HEK293 (cell line): Measurements from ENCODE around the gene CNGA4.

ENCODE experiments used
- CTCF ChIP-seq: fragments of 450-650 bp; formaldehyde crosslinking; IDR thresholded peaks from 2 replicates; pipeline ENCODE4 v1.5.1; 2016; ENCODE audit warnings: missing biosample characterization, missing genetic modification characterization
- PRDM1 ChIP-seq: fragments of 450-650 bp; formaldehyde crosslinking; IDR thresholded peaks from 2 replicates; pipeline ENCODE4; 2016; ENCODE audit warnings: missing biosample characterization, missing genetic modification characterization
- ZNF184 ChIP-seq: fragments of 450-650 bp; IDR thresholded peaks from 2 replicates; pipeline ENCODE4 v1.5.1; 2018; ENCODE audit warnings: missing biosample characterization, mild to moderate bottlenecking, missing genetic modification characterization
- ZNF423 ChIP-seq: fragments of 450-650 bp; formaldehyde crosslinking; IDR thresholded peaks from 2 replicates; pipeline ENCODE4 v1.5.1; 2016; ENCODE audit warnings: missing biosample characterization, missing genetic modification characterization
- ZNF514 ChIP-seq: fragments of 450-650 bp; formaldehyde crosslinking; IDR thresholded peaks from 2 replicates; pipeline ENCODE4 v1.5.1; 2016; ENCODE audit warnings: missing biosample characterization, missing genetic modification characterization
- ZNF561 ChIP-seq: fragments of 450-650 bp; IDR thresholded peaks from 2 replicates; pipeline ENCODE4 v1.5.1; 2018; ENCODE audit warnings: missing biosample characterization, missing genetic modification characterization, borderline replicate concordance
- ZNF658 ChIP-seq: fragments of 450-650 bp; formaldehyde crosslinking; IDR thresholded peaks from 2 replicates; pipeline ENCODE4; 2016; ENCODE audit warnings: missing biosample characterization, missing genetic modification characterization
- ZSCAN23 ChIP-seq: fragments of 450-650 bp; formaldehyde crosslinking; IDR thresholded peaks from 2 replicates; pipeline ENCODE4 v1.5.1; 2016; ENCODE audit warnings: missing biosample characterization, missing genetic modification characterization

DNA sequence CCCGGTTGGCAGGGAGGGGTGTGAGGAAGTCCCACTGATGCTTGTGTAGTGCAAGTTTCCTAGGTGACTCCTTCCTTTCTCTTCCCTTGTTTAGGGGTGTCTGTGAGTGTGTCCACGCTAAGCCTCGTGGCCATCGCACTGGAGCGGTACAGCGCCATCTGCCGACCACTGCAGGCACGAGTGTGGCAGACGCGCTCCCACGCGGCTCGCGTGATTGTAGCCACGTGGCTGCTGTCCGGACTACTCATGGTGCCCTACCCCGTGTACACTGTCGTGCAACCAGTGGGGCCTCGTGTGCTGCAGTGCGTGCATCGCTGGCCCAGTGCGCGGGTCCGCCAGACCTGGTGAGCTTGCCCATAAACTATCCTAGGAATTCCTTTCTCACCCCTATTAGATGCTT is 31.1 kb downstream of the CNGA4 start:
- TF ChIP-seq CTCF (tag by site-specific recombination) (no peak), ZNF184 (tag by site-specific recombination) (no peak), PRDM1 (tag by site-specific recombination) (no peak), ZNF561 (tag by site-specific recombination) (no peak), ZNF423 (no peak), ZNF658 (tag by site-specific recombination) (no peak), ZSCAN23 (tag by site-specific recombination) (no peak), ZNF514 (tag by site-specific recombination) (no peak)
